ENCODE measurements around the gene FAM210A. TPM values are rescaled to one million over a fixed set of nuclear protein-coding genes. Genes with fewer than 3 reads are reported as not detected.

The FAM210A gene
- total and polyA plus RNA-seq, 9 of the 15 experiments (the other 6 are each of a cell fraction or from before 2014, with no cell fraction given), result 8.3 to 41.7 (median 19.1) TPM

DNA sequence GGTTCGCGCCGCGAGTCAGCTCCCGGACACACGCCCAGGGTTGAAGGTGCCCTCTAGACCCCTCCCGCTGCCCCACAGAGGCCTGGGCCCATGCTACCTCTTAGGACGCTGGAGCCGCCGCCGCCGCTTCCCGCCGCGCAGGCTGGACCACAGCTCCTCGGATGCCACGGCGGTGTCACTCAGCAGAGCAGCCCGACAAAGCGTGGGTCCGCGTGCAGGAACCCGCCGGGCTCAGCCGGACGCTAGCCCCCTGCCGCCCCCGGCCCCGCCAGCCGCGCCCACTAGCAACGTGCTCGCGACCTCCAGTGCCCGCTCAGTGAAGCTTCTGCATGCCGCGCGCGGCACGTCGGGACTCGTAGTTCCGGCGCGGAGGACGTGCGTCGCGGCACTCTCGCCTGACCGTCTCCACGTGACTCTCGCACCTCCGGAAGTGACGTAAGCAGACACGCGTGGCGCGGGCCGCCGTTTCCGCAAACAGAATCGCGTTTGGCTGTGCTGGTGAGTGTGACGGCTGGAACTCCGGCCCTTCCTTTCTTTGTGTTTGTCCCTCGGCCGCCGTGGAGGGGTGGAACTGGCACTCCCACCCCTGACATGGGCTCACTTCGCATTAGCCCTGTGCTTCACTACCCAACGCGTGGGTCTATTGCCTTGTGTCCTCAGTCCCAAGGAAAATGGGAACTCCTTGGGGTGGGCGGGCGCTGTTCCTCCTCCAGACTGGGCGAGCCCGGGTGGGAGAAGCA is at the start of gene FAM210A, which contains the start of gene RNMT (continued):
- no peak for TF ChIP-seq SMARCB1 (IDR thresholded peaks at IDR 0.05; ENCODE audit: insufficient read length, low read depth)
- TF ChIP-seq L3MBTL2 (IDR thresholded peaks at IDR 0.05), result peak; percentile 88
- no peak; the same call in 1 of the 2 replicates for TF ChIP-seq FOXK1 (CRISPR knock-in tag; IDR thresholded peaks at IDR 0.05; ENCODE audit: borderline replicate concordance)
- peak; percentile 66 for TF ChIP-seq POLR2B (IDR thresholded peaks at IDR 0.05; ENCODE audit: low read depth, partially characterized antibody)
- no peak for TF ChIP-seq CHD1 (IDR thresholded peaks at IDR 0.05; ENCODE audit: low read length)
- 0 out of 2 replicates have a peak, but pooled peaks have one; percentile 63 for TF ChIP-seq ZBTB17 (CRISPR knock-in tag; IDR thresholded peaks at IDR 0.05)
- TF ChIP-seq SP1 (CRISPR knock-in tag; IDR thresholded peaks at IDR 0.05), result peak; percentile 49; the same call in 1 of the 2 replicates
- no peak for TF ChIP-seq ZFP1 (CRISPR knock-in tag; IDR thresholded peaks at IDR 0.05)
- TF ChIP-seq, protein P1, sequence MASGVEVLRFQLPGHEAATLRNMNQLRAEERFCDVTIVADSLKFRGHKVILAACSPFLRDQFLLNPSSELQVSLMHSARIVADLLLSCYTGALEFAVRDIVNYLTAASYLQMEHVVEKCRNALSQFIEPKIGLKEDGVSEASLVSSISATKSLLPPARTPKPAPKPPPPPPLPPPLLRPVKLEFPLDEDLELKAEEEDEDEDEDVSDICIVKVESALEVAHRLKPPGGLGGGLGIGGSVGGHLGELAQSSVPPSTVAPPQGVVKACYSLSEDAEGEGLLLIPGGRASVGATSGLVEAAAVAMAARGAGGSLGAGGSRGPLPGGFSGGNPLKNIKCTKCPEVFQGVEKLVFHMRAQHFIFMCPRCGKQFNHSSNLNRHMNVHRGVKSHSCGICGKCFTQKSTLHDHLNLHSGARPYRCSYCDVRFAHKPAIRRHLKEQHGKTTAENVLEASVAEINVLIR (CRISPR knock-in tag; IDR thresholded peaks at IDR 0.05), result peak; percentile 97
- TF ChIP-seq NFATC3 (IDR thresholded peaks at IDR 0.05), result no peak
- TF ChIP-seq, protein P2, sequence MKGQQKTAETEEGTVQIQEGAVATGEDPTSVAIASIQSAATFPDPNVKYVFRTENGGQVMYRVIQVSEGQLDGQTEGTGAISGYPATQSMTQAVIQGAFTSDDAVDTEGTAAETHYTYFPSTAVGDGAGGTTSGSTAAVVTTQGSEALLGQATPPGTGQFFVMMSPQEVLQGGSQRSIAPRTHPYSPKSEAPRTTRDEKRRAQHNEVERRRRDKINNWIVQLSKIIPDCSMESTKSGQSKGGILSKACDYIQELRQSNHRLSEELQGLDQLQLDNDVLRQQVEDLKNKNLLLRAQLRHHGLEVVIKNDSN (CRISPR knock-in tag; IDR thresholded peaks at IDR 0.05), result peak; percentile 99
- no peak for TF ChIP-seq SFPQ (IDR thresholded peaks at IDR 0.05; ENCODE audit: low read depth, low read length)
- peak; percentile 83 for TF ChIP-seq SUPT5H (IDR thresholded peaks at IDR 0.05)
- peak; percentile 57 for TF ChIP-seq FIP1L1 (IDR thresholded peaks at IDR 0.05; ENCODE audit: low read depth, low read length, poor library complexity, severe bottlenecking)
- TF ChIP-seq MAZ (CRISPR knock-in tag; conservative IDR thresholded peaks at IDR 0.05 in 1 of 2, IDR thresholded peaks at IDR 0.05 in 1 of 2), result peak; percentile 34 to 76; a peak in 3 of 4 replicates
- no peak for TF ChIP-seq CC2D1A (IDR thresholded peaks at IDR 0.05)
- peak in 1 of 3 experiments; percentile 40 for TF ChIP-seq YY1 (IDR thresholded peaks at IDR 0.05; ENCODE audit: borderline replicate concordance in 1 of 3, control insufficient read depth in 1 of 3, extremely low read depth in 1 of 3, insufficient read depth in 3 of 3, insufficient read length in 1 of 3, insufficient replicate concordance in 2 of 3, low read depth in 1 of 3, low read length in 2 of 3)
- no peak for TF ChIP-seq ZNF165 (CRISPR knock-in tag; IDR thresholded peaks at IDR 0.05; ENCODE audit: borderline replicate concordance)
- TF ChIP-seq, protein P3, sequence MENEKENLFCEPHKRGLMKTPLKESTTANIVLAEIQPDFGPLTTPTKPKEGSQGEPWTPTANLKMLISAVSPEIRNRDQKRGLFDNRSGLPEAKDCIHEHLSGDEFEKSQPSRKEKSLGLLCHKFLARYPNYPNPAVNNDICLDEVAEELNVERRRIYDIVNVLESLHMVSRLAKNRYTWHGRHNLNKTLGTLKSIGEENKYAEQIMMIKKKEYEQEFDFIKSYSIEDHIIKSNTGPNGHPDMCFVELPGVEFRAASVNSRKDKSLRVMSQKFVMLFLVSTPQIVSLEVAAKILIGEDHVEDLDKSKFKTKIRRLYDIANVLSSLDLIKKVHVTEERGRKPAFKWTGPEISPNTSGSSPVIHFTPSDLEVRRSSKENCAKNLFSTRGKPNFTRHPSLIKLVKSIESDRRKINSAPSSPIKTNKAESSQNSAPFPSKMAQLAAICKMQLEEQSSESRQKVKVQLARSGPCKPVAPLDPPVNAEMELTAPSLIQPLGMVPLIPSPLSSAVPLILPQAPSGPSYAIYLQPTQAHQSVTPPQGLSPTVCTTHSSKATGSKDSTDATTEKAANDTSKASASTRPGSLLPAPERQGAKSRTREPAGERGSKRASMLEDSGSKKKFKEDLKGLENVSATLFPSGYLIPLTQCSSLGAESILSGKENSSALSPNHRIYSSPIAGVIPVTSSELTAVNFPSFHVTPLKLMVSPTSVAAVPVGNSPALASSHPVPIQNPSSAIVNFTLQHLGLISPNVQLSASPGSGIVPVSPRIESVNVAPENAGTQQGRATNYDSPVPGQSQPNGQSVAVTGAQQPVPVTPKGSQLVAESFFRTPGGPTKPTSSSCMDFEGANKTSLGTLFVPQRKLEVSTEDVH (IDR thresholded peaks at IDR 0.05; ENCODE audit: low read depth, partially characterized antibody), result peak; percentile 84
- no peak for TF ChIP-seq SRSF7 (optimal IDR thresholded peaks at IDR 0.05; ENCODE audit: low read depth, low read length)
- TF ChIP-seq TBP (optimal IDR thresholded peaks at IDR 0.05; ENCODE audit: low read depth, low read length), result peak; percentile 68

All from K562 (cell line).